Activated CD8-positive, alpha-beta memory T cell treated with anti-CD3 and anti-CD28 coated beads for 1 hour (primary cell): Measurements from ENCODE around the gene RNF31.

ENCODE experiments used
- DNase-seq, 2 donors: peaks; one replicate each; pipeline ENCODE4 v3.0.0-alpha.2; 2020; ENCODE audit warnings: low read depth in 1 of 2; ENCODE audit errors: extremely low read depth in 1 of 2

RNF31 gene

GRCh38 chr14:24181371-24182077, 34.2 kb downstream of the RNF31 start:
- DNase-seq: no peak

DNA sequence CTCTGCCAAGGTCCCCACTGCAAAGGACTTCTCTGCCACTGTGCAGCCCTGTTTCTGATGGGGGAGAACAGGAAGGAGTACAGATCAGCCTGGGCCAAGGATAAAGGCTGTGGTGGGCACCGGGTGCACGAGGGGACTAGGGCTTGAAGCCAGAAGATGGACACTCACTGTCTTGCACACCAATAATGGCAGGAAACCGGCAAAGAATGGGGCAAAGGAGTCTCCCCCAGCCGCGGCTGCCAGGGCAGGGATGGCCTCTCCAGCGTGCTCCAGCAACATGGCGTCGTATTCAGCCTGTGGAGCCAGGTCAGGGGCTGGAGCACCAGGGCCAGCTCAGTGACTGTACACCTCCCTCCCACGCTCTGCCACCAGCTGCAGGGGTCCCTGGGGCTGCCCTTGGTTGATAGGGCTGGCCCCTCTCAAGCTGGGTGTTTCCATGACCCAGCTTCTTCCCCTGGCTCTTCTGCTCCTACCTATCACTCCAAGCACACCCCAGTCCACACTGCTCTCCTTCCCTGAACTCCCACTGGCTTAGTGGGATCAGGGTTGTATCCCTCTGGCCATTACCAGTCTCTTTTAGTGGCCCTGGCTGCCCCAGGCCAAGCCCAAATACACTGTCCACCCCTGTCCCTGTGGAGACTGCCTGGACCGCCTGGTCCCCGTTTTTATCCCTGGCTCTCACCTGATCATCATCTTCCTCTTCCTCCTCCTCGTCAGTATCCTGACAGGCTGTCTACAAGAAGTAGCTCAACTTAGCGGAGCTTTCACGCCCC, 35.0 kb downstream of the RNF31 start:
- DNase-seq: no peak

- DNase-seq: no peak
Measured at GRCh38 chr14:24183014-24183481, 35.8 kb downstream of the RNF31 start.

DNA sequence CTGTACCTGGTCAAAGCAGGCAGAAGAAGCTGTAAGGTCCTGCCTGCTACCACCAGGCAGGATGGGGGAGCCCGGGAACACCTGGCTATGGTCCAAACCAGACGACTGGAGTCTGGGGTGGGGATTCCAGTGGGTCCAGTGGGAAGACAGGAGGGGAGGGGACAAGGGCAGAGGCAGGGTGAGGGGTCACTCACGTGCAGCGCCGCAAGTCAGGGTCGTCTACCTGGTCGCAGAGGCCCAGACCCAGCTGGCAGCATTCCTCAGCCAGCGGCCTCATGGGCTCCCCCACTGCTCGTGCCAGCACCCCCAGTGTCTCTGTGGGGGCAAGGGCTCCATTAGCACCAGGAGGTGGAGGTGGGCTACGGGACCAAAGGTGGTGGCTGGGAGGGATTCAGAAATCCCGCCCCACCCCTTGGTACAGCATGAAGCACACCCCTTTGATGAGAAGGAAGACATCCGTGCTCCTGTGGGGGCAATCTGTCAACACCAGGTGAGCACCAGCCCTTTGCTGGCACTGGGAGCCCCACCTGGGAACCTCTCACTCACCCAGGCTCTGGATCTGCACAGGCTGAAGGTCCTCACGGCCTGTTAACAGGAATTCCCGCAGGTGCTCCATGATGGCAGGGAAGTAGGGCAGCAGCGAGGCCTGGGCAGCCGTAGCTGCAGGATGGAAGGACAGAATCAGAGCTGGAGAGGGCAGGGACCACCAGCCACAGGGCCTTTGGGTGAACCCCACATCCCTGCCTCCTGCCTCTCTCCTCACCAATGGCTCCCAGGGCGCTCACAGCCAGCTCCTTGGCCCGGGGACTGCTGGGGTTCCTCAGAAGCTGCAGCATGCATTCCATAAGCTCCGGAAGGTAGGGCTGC, 37.0 kb downstream of the RNF31 start:
- DNase-seq: no peak

- no peak for DNase-seq
Measured at GRCh38 chr14:24185026-24185425, 37.7 kb downstream of the RNF31 start.

GRCh38 chr14:24185741-24186140, 38.4 kb downstream of the RNF31 start:
- DNase-seq: no peak

- DNase-seq: no peak
Measured at GRCh38 chr14:24186831-24187538, 39.7 kb downstream of the RNF31 start.

DNA sequence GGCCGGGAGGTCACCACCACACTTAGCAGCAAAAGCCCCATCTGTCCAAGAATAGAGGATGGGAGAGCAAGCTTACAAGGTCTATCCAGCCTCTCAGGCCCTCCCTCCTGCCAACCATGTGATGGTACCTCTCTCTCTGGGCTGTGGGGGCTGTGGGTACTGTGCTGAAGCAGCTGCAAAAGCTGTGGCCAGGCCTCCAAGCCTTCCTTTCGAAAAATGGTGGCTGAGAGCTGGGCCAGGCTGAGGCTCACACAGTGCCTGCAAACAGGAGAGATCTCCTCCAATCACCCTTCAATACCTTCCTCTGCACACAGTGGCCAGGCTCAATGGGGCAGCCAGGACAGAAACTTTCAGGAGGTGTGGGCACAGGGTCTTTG, 40.2 kb downstream of the RNF31 start:
- DNase-seq: no peak

GRCh38 chr14:24188251-24189058, 41.2 kb downstream of the RNF31 start, which contains the start of gene IPO4:
Gene IPO4, minus strand, starts transcription at chr14:24188816. Its CDS starts 29 bp downstream, at chr14:24188787.
- DNase-seq: peak; percentile 89 to 91

DNA sequence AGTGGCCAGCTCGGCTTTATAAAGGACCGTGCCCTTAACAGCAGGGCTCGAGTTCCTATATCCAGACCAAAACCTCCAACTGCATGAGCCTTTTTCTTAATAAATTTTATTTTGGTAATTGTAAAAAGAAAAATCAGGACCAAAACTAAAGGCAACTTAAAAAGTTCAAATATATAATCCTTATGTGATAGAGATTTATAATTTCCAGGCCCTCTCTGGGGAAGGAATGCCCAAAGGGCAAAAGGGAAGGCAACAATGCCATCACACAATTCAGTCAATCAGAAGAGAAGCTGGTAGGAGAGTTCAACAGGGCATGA, 41.7 kb downstream of the RNF31 start:
- DNase-seq: no peak

DNA sequence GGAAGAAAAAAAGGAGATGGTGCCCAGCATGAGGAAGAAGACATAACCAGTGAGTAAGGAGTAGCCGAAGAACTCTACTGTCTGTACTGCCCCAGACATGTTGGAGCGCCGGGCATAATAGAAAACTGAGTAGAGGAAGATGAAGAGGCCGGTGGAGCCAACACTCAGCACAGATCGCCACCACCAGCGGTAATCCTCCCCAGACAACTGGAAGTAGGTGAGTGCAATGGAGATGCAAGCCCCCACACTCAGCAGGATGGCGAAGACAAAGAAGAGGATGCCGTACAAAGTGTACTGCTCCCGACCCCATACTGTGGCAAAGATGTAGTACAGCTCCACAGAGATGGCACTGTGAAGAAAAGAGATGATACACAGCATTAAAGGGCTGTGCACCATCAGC, 42.2 kb downstream of the RNF31 start:
- DNase-seq: no peak

DNA sequence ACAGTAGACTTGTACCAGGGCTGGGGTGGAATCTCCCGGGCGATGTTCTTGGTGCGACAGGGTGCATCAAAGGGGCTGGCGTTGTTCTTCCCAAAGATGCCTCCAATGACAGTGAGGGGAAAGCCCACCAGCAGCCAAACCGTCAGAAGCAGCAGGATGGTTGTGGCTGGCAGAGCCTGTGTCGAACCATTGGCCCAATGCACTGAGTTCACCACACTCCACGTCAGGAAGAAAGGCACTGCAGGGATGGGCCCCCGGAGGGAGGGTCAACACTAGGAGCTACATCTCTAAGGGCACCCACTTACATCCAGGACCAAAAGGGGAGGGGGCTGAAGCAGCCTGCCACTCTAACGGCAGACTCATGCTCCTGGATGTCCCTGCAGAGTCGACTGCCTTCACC, 43.1 kb downstream of the RNF31 start:
- no peak for DNase-seq

GRCh38 chr14:24192933-24193332, 45.6 kb downstream of the RNF31 start:
- no peak for DNase-seq

- DNase-seq: no peak
Measured at GRCh38 chr14:24194186-24194872, 47.0 kb downstream of the RNF31 start.

DNA sequence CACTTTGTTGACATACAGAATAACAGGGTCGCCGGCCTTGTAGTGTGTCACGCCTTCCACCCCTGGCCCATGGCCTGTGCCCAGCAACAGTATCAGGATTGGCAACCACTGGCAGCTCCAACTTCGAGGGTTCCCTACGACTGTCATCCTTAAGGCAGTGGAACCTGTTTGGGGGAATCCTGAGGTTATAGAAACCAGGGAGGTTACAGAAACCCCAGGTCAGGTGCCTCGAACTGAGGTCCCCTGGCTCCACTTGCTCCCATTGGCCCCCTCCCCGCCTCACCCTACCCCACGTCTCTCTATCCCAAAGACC, 47.5 kb downstream of the RNF31 start:
- no peak for DNase-seq

DNA sequence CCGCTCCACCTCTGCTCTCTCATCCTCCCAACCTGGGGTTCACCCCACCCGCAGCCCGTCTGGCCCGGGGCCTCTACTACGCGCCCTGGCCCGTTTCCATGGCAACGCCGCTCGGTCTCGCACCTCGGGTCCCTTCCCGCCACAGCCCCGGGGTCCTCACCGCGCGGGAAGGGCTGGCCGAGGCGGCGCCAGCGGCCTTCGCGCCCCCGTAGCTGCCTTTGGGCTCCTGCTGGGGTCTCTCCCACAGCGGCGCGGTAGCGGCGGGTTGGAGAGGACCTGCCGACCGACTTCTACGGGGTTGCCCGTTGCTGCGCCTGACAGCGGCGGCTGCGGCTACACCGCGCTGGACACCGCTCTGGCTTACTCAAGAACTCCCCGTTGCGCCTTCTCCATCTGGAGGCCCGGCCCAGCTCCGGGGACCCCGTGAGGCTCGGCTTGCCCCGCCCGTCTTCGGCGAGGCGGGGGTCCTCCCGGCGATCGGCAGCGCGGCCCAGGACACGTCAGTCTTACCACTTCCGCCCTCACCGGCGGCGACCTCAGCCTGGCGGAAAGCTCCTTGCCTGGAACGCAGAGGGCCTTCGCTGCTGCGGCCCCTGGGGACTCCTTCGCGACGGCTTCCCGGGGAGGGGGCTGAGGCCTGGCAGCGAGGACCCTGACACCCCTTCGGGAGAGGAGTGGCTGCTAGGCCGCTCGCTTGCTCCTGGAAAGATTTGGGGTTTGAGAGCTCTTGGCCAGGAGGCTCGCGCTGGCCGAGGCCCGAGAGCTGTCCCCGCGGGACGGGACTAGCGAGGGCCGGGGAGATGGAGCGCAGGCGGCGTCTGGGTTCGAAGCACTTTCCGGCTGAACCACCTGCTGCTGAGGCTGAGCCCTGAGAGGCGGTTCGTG, 48.1 kb downstream of the RNF31 start, which contains the start of gene TM9SF1:
TSS of gene TM9SF1 (minus strand) at position 256 of the 885 bp plus-strand sequence. CDS start 422 bp downstream, outside the sequence.
- peak; percentile 79 to 81 for DNase-seq

- no peak for DNase-seq
Measured at GRCh38 chr14:24196071-24197055, 49.1 kb downstream of the RNF31 start.
